Stomach (tissue), 9 donors: ENCODE results near the gene ADGRD1. TPM values are rescaled to one million over a fixed set of nuclear protein-coding genes. Genes with fewer than 3 reads are reported as not detected.

Source experiments
- DNase-seq, 2 donors: peaks; one replicate each; pipeline versions ENCODE4 v3.0.0 to v3.0.0-alpha.2; 2013 to 2019
- H3K27ac ChIP-seq, 5 donors: fragments of 200-600 bp in 4 of 5; sonication (generic) in 4 of 5; one replicate each; pipeline ENCODE4 v1.5.1; 2013 to 2019; ENCODE audit warnings: mild to moderate bottlenecking in 1 of 5, moderate library complexity in 1 of 5
- H3K27me3 ChIP-seq, 3 donors: fragments of 200-600 bp; sonication (generic); one replicate each; pipeline ENCODE4 v1.5.1; 2017 to 2019; ENCODE audit warnings: mixed run types in 1 of 3
- H3K36me3 ChIP-seq, 4 donors: fragments of 200-600 bp; sonication (generic); 1 replicate in 3 of 4; 2 replicates in 1 of 4; pipeline ENCODE4 v1.5.1; 2016 to 2019
- H3K4me1 ChIP-seq, 4 donors: fragments of 200-600 bp; sonication (generic); one replicate each; pipeline ENCODE4 v1.5.1; 2016 to 2019
- H3K4me3 ChIP-seq, 4 donors: fragments of 200-600 bp; sonication (generic) in 3 of 4; one replicate each; pipeline ENCODE4 v1.5.1; 2016 to 2019; ENCODE audit warnings: mild to moderate bottlenecking in 1 of 4
- H3K9me3 ChIP-seq, 4 donors: fragments of 200-600 bp; sonication (generic); one replicate each; pipeline ENCODE4 v1.5.1; 2016 to 2019
- CTCF ChIP-seq, 7 experiments: fragments of 450-650 bp in 4 of 7; fragments of 200-600 bp in 3 of 7; sonication (generic) in 3 of 7; IDR thresholded peaks; one replicate each; pipeline ENCODE4 v1.5.1; 2016 to 2019; ENCODE audit warnings: antibody characterized with exemption in 7 of 7, control low read depth in 2 of 7, mild to moderate bottlenecking in 1 of 7
- EP300 ChIP-seq: sonication (generic); formaldehyde crosslinking; IDR thresholded peaks from one replicate; pipeline ENCODE4 v1.6.1; 2017; ENCODE audit warnings: antibody characterized with exemption
- POLR2A ChIP-seq, 4 donors: fragments of 450-650 bp; IDR thresholded peaks; one replicate each; pipeline ENCODE4 v1.6.1; 2016; ENCODE audit warnings: antibody characterized with exemption in 4 of 4, control low read depth in 2 of 4, mild to moderate bottlenecking in 1 of 4, moderate library complexity in 1 of 4
- POLR2AphosphoS5 ChIP-seq, 3 donors: sonication (generic); formaldehyde crosslinking; IDR thresholded peaks; one replicate each; pipeline ENCODE4 v1.6.1; 2016; ENCODE audit warnings: antibody characterized with exemption in 3 of 3
- WGBS, 5 donors: extraction: QIAGEN DNeasy Blood & Tissue Kit in 3 of 5; methylation state at CpG; one replicate each; pipeline versions ENCODE4 v1.1.5 to v1.1.7; 2013 to 2018; 5-methylcytosine and 5-hydroxymethylcytosine counted together
- intact Hi-C: fragments of 100-400 bp; cut with DNase I; formaldehyde crosslinking; loops from one replicate; pipeline ENCODE4 v1.15.1; 2023; ENCODE audit warnings: low total_unique reads
- polyA plus RNA-seq, 3 donors: library from polyadenylated mRNA; stranded (reverse); fragments of 200-250 nt; gene quantifications; one replicate each; pipeline ENCODE4 v1.2.3, GENCODE V29; 2013
- total RNA-seq, 5 donors: library from RNA; depleted of rRNA; stranded (reverse); fragments of >200 nt; gene quantifications; one replicate each; pipeline versions ENCODE4 v1.1.0 to v1.2.3, GENCODE V29; 2014 to 2016
- donor health status: healthy with polysubstance abuse.
- donor health status: Bipolar disorder and iron deficiency.
- donor health status: healthy.

ADGRD1 gene
- total and polyA plus RNA-seq, 8 donors: 3.7 to 43.8 (median 15.4) TPM

GRCh38 chr12:130954544-130954831 is 781 bp downstream of the ADGRD1 start:
- DNase-seq: no peak
- Histone ChIP-seq H3K27me3 (peaks cover 0 to 13% (median 0%) of the 10 kb centered on the region in 3 donors), H3K9me3 (no peaks in the 10 kb centered on the region), H3K4me3 (peak overlapping the region; percentile 39 to 47 (median 40)), H3K4me1 (peaks cover 11 to 45% (median 24%) of the 10 kb centered on the region in 4 donors), H3K27ac (peak overlapping the region in 4 of 5 donors; percentile 39 to 81 (median 56)), H3K36me3 (no peaks in the 10 kb centered on the region)
- intact Hi-C loops: no loop called here
- no peak for TF ChIP-seq EP300
- TF ChIP-seq POLR2AphosphoS5 (IDR thresholded peaks at IDR 0.05): no peak
- TF ChIP-seq POLR2A (IDR thresholded peaks at IDR 0.05): no peak
- TF ChIP-seq CTCF (IDR thresholded peaks at IDR 0.05): no peak
- 66 to 83% (median 70%) methylated on average over 7 to 9 of the region's 9 CpGs for WGBS, 5 donors

GRCh38 chr12:130955238-130955816 is 1.6 kb downstream of the ADGRD1 start:
- Histone ChIP-seq H3K27ac (peak overlapping the region in 1 of 5 donors; percentile 81), H3K36me3 (no peaks in the 10 kb centered on the region), H3K27me3 (peaks cover 0 to 7% (median 0%) of the 10 kb centered on the region in 3 donors), H3K4me3 (peak overlapping the region; percentile 39 to 47 (median 40)), H3K4me1 (peaks cover 11 to 45% (median 24%) of the 10 kb centered on the region in 4 donors), H3K9me3 (no peaks in the 10 kb centered on the region)
- no peak for TF ChIP-seq POLR2AphosphoS5 (IDR thresholded peaks at IDR 0.05)
- TF ChIP-seq CTCF (IDR thresholded peaks at IDR 0.05): no peak
- no peak for TF ChIP-seq POLR2A (IDR thresholded peaks at IDR 0.05)
- TF ChIP-seq EP300: no peak
- intact Hi-C loops: no loop called here
- no peak for DNase-seq
- WGBS, 5 donors: 68 to 84% (median 74%) methylated on average over 8 to 11 of the region's 11 CpGs

GRCh38 chr12:130956009-130956408 is 2.3 kb downstream of the ADGRD1 start:
- Histone ChIP-seq H3K9me3 (no peaks in the 10 kb centered on the region), H3K27me3 (peaks cover 0 to 7% (median 0%) of the 10 kb centered on the region in 3 donors), H3K36me3 (no peaks in the 10 kb centered on the region), H3K4me1 (peaks cover 11 to 45% (median 24%) of the 10 kb centered on the region in 4 donors), H3K4me3 (peak overlapping the region in 3 of 4 donors; percentile 10 to 47 (median 20)), H3K27ac (peak overlapping the region in 1 of 5 donors; percentile 81)
- TF ChIP-seq POLR2A (IDR thresholded peaks at IDR 0.05): no peak
- no peak for TF ChIP-seq POLR2AphosphoS5 (IDR thresholded peaks at IDR 0.05)
- TF ChIP-seq EP300: no peak
- no peak for TF ChIP-seq CTCF (IDR thresholded peaks at IDR 0.05)
- intact Hi-C loops: no loop called here
- 82 to 89% (median 85%) methylated on average over 10 to 11 of the region's 11 CpGs for WGBS, 5 donors
- DNase-seq: no peak

- DNase-seq: no peak
Measured at GRCh38 chr12:130956456-130957303, 3.0 kb downstream of the ADGRD1 start.

More at GRCh38 chr12:130956456-130957303, 3.0 kb downstream of the ADGRD1 start:
- 91 to 96% (median 93%) methylated on average over 14 of the region's 14 CpGs for WGBS, 5 donors
- Histone ChIP-seq H3K4me1 (peaks cover 11 to 48% (median 24%) of the 10 kb centered on the region in 4 donors), H3K36me3 (no peaks in the 10 kb centered on the region), H3K9me3 (no peaks in the 10 kb centered on the region), H3K27me3 (peaks cover 0 to 7% (median 0%) of the 10 kb centered on the region in 3 donors), H3K27ac (peak overlapping the region in 1 of 5 donors; percentile 81), H3K4me3 (peak overlapping the region in 2 of 4 donors; percentile 10 to 47)
- no peak for TF ChIP-seq POLR2AphosphoS5 (IDR thresholded peaks at IDR 0.05)
- TF ChIP-seq CTCF (IDR thresholded peaks at IDR 0.05): no peak
- TF ChIP-seq POLR2A (IDR thresholded peaks at IDR 0.05): no peak
- no peak for TF ChIP-seq EP300
- intact Hi-C loops: no loop called here
